GF-D8 (cell line): Measurements from ENCODE around the gene CXCL5.

Source experiments
- DNase-seq: peaks from one replicate; lab custom pipeline; 2025; lab: John Stamatoyannopoulos, UW

The CXCL5 gene

DNA sequence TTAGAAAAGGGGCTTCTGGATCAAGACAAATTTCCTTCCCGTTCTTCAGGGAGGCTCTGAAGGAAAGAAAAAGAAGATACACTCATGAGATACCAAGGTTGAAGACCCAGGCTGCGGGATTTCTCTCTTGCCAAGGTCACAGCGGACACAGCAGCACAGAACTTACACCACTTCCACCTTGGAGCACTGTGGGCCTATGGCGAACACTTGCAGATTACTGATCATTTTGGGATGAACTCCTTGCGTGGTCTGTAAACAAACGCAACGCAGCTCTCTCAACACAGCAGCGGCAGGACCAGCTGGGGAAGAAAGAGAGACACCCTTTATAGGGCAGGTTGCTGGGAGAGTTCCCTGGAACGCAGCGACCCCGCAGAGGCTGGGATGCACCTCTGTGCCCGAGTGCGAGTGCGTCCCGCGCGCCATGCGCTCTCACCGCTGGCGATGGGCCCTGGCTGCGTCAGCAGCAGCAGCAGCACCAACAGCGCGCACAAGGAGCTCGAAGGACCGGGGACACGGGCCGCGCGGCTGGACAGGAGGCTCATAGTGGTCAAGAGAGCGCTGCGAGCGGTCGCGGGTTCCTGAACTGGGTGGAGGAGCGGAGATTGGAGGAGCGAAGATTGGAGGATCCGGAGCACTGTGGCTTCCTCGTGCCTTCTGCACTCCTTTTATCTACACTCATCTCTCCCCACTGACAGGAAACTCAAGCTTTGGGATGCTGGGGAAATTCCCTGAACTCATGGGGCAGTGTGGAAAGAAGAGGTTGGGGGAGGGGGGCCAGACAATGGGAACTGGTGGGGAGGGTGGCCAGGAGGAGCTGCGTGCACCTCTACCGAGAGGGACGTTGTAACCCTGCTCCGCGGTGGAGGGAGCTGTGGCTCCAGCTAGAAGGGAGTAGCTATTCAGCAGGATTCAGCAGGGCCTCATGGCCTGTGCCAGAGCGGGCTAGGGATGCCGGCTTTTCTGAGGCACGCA lies at the start of gene CXCL5:
Gene CXCL5, minus strand, starts transcription at position 638 of the 972 bp plus-strand sequence. Its CDS starts 96 bp downstream, at position 542.
- no peak for DNase-seq

GRCh38 chr4:74047152-74047551 lies 48.7 kb upstream of the CXCL5 start:
- DNase-seq, result no peak

GRCh38 chr4:74045772-74046171 lies 47.3 kb upstream of the CXCL5 start:
- DNase-seq, result no peak

DNA sequence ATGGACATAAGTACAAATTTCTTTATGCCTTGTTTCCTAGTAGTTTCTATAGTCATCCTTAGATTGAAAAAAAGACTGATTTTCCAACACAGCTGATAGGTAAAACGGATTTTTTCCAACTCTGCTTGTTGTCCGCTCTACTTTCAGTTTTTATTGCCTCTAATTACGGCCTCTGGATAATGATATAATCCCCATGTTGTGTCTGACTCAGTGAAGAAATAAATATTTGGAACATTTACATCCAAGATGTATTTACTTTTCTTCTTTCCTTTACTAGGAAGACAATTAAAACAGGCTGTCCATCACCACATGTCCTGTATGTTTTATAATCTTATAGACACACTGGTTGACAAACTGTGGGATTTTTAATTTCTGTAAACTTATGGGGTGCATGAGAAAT lies 46.8 kb upstream of the CXCL5 start:
- DNase-seq, result no peak

DNA sequence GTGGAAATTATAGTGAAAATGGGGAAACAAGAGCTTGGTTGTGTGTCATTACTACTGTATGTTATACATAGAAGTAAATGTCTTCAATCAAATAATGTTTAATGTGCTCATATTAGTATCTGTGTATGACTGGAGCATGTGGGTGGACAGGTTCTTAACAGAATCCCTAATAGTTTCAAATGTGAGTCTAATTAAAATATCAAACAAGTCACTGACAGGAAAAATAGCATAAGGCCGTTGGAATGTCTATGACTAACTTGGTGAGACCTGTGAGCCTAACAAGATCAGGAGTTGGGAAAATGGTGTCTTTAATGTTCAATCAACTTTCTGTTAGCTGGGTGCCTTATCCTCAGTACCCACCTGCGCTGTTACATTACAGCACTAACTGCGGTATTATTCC lies 46.2 kb upstream of the CXCL5 start:
- DNase-seq, result no peak

DNA sequence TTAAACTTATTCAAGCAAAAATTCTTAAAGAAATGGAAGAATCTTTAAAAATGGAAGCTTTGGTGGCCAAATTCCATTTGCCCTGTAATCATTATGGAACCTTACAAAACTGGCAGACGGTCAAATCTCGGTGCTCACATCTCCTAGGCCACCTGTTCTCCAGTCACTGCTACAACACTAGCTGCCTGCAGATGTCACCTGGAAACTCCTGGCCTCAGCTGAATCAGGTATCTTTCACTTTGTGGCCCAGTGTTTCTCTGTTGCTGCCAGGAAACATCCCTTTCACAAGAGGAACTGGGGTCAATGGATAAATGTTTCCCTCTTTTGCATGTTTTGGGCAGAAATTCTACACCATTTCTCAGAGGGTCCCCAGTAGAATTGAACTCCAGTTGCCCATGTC lies 44.2 kb upstream of the CXCL5 start:
- no peak for DNase-seq

DNA sequence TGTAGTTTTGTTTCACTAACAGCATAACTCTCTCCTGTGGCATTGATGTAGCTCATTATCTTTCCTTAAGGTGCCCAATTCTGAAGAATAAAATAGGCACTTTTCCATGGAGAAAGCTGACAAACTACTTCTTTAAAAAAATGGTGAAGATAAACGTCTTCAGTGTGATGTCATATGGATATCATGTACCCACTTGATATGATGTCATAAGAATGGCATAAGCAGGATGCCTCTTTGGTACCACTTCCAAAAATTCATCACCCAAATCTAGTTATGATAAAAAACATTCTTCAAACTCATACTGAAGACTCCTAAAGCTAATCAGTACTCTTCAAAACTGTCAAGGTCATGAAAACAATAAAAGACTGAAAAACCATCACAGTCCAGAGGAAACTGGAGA lies 42.9 kb upstream of the CXCL5 start:
- DNase-seq, result no peak

- DNase-seq, result no peak
Measured at GRCh38 chr4:74039315-74039763, 40.9 kb upstream of the CXCL5 start.

DNA sequence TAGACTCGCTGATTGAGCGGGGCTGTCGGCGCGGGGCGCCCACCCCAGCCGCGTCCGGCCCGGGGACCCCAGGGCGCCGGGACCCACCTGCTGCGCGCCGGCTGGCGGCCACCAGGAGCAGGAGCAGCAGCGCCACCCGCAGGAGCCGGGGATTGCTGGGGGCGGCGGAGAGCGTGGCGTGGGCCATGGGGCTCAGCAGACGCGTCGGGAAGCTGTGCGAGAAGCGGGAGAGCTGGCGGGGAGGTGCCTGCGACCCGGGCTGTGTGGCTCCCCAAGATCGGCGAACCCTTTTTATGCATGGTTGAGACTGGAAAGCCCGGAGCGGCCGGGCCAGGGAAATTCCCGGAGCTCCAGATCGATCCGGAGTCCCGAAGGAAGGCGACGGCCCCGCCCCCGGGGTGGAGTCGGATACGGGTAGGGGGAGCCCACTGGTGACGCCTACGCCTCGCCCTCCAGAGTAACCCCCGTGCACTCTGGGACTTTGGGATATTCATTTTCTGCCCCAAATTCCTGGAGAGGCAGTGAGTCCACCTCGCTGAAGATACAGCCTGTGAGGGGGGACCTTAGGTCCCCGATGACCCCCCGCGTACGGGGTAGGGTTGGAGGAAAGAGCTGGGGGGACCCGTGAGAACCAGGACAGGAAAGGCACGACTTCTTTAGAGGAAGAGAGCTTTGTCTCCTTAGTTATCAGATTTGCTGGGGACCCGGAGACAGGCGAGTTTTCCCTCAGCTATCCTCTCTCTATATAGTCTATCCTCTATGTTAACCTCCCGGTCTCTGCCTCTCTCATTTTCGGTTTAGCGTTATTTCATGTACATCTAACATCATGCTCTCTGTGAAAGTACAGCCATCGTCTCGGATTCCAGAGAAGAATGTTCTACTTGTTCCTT lies 40.2 kb upstream of the CXCL5 start, which contains the start of gene CXCL3:
Gene CXCL3, minus strand, starts transcription at position 265 of the 890 bp plus-strand sequence. Its CDS starts 78 bp downstream, at position 187.
- no peak for DNase-seq

GRCh38 chr4:74038086-74038424 lies 39.6 kb upstream of the CXCL5 start:
- DNase-seq, result no peak

GRCh38 chr4:74037076-74037955 lies 38.8 kb upstream of the CXCL5 start:
- no peak for DNase-seq

- DNase-seq, result no peak
Measured at GRCh38 chr4:74033739-74034138, 35.3 kb upstream of the CXCL5 start.

DNA sequence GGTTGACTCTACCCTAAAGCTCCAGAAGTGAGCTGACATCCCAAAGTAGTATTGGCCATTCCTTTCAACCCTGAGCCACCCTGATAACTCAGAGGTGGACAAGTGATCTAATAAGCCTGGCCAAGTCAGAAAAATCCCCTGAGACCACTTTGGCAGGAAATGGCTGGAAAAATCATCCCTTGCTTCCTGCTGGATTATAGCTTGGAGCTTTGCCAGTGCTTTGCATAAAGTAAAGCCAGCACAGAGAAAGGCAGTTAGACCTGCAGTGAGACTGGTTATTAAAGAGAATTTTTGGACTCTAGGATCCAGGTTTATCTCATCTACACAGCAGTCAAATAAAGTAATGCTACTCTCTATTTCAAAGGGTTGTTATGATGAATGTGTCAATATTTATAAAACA lies 33.6 kb upstream of the CXCL5 start:
- DNase-seq, result no peak

- no peak for DNase-seq
Measured at GRCh38 chr4:74031576-74031975, 33.1 kb upstream of the CXCL5 start.

DNA sequence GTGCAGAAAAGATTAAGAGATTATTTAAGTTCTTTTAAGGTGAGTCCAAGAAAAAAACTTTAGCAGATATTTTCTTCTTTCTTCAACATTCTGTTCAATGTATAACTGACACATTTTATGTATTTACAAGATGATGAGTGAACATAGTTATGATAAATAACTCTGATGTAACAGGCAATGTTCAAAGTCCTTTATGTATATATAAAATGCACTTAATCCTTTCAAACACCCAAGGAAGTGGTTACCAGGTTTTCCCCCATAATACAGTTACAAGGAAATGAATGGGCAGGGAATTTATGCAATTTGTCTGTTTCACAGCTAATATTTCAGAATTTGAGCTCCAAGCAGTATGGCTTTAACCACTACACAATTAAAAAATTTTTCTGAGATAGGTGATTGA lies 31.8 kb upstream of the CXCL5 start:
- no peak for DNase-seq

- DNase-seq, result no peak
Measured at GRCh38 chr4:74028504-74028903, 30.0 kb upstream of the CXCL5 start.

DNA sequence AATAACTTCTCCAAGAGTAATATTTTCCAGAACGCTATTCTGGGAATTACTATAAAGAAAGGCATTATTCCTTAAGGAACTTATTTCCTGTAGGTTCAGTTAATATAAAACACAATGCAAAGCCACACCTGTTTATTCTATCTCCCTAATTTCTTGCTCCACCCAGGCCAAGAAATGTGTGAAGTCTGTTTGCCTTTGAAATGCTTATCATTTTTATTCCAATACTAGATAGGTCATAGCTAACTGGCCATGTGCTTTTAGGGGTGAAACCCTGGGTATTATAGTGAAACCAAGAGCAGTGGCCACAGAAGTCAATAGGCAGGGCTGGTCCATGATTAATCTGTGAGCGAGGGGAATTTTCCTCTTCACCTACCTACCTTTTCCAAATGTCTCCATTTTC lies 25.2 kb upstream of the CXCL5 start:
- DNase-seq, result no peak

- DNase-seq, result no peak
Measured at GRCh38 chr4:74021601-74022000, 23.1 kb upstream of the CXCL5 start.

DNA sequence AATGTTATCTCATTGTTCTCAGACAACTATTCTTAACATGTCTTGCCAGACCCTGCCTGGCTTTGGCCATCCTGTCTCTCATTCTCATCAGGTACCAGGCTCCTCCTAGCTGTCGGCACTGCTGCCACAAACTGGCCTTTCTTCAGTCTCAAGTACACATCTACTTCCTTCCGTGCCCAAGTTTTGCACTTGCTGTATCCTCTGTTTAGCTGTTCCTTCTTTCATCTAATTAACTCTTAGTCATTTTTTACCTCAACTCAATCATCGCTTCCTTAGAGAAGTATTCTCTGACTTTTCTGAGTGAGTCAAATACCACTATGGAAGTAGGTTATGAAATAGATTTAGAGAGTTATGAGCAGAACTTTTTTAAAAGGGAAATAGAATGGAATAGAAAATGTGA lies 20.3 kb upstream of the CXCL5 start:
- no peak for DNase-seq

DNA sequence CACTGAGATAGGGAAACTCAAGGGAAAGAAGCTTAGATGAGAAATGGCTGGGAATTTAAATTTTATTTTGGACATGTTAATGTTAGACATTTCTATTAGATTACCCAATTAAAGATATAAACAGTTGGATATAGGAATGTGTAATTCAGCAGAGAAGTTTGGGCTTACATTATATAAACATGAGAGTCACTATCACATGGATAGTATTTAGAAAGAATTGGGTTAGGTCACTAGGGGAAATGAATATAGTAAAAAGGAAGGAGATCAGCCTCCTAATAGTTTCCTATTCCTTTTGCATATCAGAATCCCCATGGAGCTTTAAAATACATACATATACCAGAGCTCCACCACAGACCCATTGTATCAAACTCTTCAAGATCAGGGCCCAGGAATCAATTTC lies 19.6 kb upstream of the CXCL5 start:
- no peak for DNase-seq

DNA sequence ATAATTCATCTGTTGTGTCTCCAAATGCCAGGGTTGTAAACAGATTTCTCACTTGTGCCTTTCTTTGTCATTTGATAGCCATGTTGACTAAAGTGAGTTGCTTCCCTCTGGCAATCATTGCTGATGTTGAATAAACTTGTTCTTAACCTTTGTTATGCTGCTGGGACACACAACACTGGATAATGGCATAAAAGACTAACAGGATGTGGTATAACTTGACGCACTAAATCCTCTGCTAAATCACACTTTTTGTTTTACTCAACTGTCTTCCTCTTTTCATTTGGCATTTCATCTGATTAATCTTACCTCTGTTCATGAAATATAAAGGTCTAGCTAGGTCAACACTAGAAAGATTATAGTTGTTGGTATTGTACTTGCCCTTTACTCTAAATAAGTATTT lies 17.6 kb upstream of the CXCL5 start:
- DNase-seq, result no peak
